ENCODE data around the gene SPATA12.

SPATA12 gene

DNA sequence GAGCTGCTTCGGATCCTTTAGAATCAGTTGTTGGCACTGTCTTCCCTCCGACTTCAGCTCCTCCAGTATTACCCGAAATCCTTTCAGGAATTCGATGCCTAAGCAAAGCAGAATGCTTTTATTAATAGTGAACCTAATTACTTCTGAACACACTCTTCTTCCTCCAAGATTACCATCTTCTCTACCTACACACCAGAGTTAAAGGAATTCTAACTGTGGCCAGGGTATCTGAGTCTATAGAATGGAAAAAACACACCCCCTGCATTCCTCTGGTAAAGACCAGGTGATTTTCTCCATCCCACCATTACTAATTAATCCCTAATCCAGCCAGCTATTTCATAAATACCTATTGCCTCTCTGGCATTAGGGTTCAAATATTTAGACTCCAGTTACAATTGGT lies 49.8 kb downstream of the SPATA12 start:
- no peak for DNase-seq (ENCODE audit: low read depth in 2 of 3, low spot score in 1 of 3)

- DNase-seq (ENCODE audit: low read depth in 2 of 3, low spot score in 1 of 3), result no peak
These were observed 50.3 kb downstream of the SPATA12 start for GRCh38 chr3:57110798-57111197.

DNA sequence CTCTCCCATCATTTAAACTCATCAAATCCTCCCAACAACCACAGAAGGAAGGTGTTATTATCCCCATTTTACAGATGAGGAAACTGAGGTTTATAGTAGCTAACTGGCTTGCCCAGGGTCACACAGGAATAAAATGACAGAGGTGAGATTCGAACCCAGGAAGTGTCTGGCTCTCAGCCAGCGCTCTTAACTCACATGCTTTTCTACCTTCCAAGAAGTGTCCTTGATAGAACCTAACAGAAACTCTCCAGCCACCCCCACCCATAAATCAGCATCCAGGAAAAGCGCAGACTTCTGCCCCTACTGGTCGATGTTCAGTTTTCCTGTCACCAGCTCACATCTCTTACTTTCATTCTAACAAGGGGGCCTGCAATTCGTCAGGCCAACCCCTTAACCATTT lies 51.7 kb downstream of the SPATA12 start:
- DNase-seq (ENCODE audit: low read depth in 2 of 3, low spot score in 1 of 3), result no peak

- DNase-seq (ENCODE audit: low read depth in 2 of 3, low spot score in 1 of 3), result no peak
These were observed 56.0 kb downstream of the SPATA12 start for GRCh38 chr3:57116501-57116900.

DNA sequence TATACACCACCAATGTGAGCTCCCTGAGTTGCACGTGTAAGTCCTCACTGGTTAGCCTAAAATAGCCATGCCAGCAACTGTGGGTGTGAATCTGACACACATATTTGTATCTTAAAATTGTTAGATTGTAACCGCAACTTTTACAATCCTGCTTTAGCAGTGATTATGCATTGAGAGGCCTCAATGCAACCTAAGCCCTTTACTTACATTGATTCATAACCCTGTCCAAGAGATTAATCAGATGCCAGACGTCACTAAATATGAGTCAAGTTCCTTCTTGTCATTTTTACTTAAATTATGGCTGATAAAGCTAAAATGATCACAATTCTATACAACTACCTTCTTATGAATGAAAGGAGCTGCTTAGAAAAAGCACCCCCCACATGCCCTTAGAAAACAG lies 57.8 kb downstream of the SPATA12 start:
- DNase-seq (ENCODE audit: low read depth in 2 of 3, low spot score in 1 of 3), result no peak

- DNase-seq (ENCODE audit: low read depth in 2 of 3, low spot score in 1 of 3), result no peak
These were observed 59.6 kb downstream of the SPATA12 start for GRCh38 chr3:57120040-57120439.

DNA sequence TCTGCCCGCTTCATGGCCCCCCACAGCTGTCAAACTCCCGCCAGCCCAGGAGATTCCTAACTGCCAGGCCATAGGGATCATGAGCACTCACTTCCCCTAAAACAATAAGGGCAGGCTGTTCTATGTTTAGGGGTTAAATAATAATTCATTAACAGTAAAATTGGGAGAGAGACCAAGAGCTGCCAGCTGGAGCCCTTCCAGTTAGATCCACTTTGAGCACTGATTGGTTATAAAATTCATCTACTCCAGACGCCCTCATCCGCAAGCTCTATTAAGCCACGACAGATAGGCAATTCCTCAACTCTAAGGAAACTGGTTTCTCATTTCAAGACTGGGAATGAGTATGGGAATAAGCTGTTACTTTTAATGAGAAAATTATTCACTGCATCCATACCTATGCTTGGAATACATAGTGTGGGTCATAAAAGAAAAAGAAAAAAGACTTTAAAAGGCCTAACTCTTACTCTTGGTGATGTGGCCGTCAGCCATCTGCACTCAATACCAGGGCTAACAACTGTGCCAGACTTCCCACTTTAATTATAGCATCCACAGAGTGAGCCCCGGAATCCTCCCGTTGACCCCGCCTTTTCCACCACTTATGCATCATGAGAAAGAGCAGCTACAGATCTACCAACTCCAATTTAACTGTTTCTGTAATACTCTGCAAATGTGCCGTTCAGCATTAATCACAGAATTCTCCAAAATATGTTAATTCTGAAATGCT lies 60.1 kb downstream of the SPATA12 start:
- DNase-seq (ENCODE audit: low read depth in 2 of 3, low spot score in 1 of 3), result no peak
